HG02970 (cell line): ENCODE data around the gene UCN2.

Experiments used
- ATAC-seq: cut with Tn5 transposase; IDR thresholded peaks from one replicate; pipeline ENCODE4 v1.9.1; 2021; ENCODE audit warnings: mild to moderate bottlenecking, moderate library complexity, moderate number of reproducible peaks; ENCODE audit not compliant: unreplicated experiment, low FRiP score

UCN2 gene, protein sequence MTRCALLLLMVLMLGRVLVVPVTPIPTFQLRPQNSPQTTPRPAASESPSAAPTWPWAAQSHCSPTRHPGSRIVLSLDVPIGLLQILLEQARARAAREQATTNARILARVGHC

DNA sequence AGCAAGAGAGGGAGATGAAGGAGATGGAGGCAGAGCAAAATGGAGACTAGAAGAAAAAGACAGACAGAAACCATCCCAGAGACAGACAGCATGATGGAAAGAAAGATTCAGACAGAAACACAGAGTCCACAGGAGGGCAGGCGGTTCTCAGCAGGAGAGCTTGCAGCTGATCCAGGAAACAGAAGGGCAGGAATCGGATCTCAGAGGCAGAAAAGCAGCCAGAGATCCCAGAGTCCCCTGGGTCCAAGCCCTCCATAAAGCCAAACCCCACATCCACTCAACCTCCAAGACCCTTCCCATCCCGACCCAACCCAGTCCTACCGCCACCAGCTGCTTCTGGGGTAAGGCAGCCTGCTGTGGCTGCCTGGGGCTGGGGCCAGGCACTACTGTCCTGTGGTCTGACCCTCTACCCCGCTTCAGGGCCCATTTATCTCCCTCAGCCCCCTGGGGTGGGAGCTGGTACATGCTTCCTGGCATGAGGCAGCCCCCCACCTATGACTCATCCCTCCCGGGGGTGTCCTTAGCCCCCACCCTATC, at the start of gene UCN2:
Gene UCN2 (minus strand): TSS at position 400 of the 537 bp plus-strand sequence. CDS start 657 bp downstream, outside the sequence.
- no peak for ATAC-seq

DNA sequence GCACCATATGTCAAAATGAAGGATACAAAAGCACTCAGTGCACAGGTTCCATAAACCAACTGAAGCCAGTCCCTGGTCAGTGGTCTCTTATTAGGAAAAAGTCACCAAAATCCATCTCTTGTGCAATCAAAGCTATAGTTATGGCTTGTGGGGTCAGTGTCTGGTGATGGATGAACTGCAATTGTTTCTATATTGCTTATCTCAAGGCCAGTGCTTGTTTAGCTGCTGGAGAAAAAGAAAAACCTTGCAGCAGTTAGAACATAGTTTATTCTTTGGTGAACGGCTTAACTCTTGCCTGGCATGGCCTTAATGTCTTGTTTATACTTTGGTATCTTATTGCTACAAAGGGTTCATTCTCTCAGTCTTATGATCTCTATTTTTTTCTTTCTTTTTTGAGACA, 48.7 kb upstream of the UCN2 start:
- ATAC-seq = no peak

DNA sequence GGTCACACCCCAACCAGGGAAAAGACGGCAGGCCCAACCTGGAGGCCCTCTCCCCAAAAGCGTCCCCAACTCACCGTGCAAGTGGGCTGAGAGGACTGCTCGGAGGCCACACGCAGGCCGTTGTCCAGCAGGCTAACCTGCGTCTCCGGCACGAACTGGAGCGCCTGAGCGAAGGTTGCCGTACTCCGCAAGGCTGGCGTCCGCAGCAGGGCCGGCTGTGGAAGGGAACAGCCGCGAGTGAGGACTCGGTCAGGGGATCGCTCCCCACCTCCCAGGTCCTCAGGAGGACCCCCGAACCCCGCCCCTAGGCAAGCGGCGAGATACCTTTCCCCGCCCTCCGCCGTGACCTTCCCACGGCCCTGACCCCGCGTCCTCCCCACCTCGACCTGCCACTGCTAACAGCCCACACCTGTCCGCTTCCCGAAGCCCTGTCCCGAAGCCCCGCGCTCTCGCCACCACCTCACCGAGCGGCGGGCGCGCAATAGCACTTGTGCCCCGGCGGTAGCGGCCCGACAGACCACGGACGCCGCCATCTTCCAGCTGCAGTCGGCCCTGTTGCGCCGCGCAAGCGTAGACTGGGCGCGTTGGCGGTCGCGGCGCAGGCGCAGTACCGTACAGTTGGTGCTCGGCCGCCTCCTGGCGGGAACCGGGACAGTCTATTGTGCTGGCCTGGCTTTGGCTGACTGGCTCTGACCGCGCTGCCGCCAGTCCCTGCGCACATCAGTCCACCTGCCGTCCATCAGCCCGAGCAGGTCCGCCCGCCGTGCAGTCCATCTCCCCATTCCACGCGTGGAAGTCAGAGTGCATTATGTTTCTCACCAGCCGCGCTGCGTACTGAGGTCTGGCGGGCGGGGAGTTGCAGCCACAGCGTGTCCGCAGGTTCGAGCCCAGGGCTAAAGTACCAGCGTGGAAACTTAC, 45.8 kb upstream of the UCN2 start, which contains the start of gene UQCRC1:
Gene UQCRC1 (minus strand): TSS at position 559 of the 918 bp plus-strand sequence. CDS start 26 bp downstream, at position 533.
- peak; percentile 97 for ATAC-seq

DNA sequence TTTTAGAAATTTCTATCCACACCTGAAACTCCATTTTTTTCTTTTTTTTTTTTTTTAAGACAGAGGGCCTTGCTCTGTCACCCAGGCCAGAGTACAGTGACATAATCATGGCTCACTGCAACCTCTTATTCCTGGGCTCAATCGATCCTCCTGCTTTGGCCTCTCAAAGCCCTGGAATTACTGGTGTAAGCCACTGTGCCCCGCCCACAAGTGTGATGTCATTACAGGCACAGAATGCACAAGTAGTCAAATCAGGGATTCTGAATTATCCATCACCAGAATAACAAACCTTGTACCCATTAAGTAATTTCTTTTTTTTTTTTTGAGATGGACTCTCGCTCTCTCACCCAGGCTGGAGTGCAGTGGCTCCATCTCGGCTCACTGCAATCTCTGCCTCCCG, 43.9 kb upstream of the UCN2 start:
- ATAC-seq = no peak

DNA sequence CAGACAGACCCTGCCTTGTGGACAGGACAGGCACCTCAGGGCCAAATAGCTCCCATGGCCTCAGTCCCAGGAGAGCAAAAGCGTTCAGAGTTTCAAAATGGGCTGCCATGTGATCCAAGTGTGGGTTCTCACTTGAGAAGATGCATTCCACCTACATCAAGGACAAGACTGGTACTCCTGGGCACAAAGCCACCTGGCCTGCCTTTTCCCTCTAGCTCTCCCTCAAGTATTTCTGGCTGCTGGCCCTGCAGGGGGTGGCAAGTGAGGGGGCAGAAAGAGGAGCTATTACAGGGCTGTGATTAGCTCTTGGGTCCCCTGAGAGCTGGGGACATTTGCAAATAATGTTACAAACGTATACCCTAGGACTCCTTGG, 38.0 kb upstream of the UCN2 start:
- no peak for ATAC-seq

DNA sequence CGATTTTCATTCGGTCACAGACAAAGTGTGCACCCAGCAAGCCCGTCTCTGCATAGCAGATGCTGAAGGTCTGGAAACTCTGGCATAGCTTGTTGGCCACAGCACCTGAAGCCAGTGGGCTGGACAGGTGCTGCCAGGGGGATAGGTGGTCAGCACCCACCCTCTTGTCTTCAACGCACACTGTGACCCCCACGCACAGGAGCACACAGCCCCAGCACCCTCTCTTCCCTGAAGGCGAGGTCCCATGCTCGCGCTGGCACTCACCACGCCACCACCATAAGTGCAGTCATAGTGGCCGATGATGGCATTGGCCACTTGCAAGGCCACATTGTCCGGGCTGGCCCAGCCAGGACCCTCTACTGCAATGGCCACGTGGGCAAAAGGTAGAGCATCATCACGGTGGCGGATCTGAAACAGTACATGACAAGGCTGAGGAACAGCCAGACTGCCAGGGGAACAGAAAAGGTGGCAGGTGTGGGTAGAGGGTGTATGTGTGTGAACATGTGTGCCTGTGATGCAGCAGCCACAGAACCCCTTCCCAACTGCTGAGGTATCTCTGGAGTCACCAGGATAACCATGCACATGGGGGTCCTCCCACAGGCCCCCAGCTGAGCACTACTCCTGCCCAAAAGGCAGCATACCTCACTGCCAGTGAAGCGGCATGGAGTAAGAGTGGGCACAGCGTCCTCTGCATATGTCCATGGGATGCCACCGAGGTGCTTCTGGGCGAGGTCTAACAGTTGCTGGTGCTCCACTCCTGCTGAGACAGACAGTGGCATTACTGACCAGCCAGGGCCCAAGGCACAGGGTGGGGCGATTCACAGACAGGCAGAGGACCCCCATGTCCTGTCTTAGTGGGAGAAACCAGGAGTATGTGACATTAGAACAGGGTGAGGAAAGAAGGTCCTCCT, 37.4 kb upstream of the UCN2 start:
- no peak for ATAC-seq

DNA sequence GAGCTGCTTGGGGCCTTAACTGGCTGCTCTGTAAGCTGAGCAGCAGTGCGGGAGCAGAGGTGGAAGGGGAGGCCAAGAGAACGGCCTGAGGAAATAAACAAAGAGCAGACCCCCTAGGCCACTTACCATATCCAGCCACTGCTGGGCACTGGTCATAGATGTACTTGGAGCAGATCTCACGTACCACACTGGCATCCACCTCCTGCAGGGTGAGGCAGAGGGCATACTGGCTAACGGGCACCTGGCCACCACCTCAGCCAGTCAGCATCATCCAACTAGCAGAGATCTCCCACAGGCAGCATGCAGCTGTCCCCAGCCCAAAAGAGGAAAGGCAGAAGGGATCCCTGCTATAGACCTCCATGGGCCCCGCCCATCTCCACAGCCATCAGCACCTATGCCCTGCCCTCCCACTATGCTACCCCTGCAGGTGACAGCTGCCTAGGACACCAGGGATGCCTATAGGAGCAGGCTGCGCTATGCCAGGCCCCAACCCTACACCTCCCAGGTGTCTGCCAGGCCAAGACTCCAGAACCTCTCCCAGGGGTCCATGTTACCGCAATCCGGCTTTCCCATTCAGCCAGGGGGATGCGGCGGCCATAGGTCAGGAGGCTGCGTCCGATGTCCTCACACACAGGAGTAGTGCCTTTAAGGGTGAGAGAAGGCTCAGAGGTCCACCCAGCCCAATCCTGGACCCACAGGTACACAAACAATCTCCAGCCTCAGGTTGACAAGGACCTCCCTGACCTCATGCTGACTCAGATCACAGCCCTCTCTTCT, 36.1 kb upstream of the UCN2 start:
- no peak for ATAC-seq

DNA sequence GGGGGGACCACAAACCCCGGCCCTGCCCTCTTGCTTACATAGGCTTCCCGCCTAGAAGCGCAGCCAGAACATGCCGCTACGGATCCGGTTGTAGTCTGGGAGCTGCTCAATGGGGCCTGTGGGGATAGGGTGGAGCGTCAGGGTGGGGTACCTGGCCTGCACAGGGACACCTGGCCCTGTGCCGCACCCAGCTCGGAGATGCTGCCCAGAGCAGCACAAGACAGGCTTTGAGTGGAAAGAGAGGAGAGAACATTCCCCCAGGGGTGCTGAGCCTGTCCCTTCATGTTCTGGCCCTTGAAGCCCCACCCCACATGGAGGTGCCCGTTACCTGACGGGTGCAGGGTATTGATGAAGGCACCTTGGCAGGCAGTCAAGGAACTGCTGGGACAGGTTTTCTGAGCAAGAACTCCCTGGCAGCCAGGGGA, 35.5 kb upstream of the UCN2 start:
- ATAC-seq = no peak

DNA sequence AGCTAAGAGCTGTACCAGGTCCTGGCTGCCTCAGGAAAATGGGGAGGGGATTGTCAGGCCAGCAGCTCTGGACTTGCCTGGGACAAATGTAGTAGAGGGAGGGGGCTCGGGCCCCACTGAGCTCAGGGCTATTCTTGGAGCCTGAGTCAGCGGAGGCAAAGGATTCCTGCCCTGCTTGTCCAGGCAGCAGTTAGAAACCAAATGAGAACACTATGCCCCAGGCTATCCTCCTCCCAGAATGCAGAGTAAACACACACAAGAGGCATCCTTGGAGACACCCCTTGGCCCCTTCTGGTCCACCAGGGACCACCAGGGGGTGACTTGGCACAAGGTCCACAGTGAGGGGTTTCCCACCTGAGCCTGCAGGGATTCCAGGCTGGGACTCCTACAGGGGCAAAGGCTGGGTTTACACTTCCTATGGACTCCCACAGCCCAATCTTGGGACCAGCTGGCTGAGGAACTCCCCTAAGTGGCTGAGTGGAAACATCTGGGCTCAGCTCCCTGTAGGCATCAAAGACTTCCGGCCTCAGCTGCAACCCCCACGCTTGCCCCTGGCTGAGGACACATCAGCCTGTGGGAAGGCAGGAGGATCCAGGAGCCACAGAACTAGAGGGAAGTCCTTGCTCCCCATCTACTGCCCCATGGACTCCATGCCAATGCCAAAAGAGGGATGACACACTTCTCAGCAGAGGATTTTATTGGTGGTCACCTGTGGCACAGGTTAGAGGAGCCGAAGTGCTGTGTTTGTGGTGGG, 34.9 kb upstream of the UCN2 start:
- no peak for ATAC-seq

DNA sequence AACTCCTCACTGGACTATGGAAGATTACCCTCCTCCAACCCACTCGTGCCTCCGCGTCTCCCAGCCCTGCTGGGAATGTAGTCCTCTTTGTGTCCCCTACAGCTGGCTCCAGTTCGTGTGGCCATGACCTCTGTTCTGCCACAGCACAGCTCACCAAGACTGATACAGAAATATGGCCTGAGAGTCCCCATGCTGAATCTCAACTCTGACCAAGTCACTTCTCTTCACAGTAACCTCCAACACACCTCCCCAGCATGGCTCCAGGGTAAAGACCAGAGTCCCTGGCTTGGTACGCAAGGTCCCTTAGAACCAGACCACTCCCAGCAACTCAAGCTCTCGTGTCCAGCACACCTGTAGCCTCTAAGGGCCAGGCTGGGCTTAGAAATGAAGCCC, 33.8 kb upstream of the UCN2 start:
- no peak for ATAC-seq

DNA sequence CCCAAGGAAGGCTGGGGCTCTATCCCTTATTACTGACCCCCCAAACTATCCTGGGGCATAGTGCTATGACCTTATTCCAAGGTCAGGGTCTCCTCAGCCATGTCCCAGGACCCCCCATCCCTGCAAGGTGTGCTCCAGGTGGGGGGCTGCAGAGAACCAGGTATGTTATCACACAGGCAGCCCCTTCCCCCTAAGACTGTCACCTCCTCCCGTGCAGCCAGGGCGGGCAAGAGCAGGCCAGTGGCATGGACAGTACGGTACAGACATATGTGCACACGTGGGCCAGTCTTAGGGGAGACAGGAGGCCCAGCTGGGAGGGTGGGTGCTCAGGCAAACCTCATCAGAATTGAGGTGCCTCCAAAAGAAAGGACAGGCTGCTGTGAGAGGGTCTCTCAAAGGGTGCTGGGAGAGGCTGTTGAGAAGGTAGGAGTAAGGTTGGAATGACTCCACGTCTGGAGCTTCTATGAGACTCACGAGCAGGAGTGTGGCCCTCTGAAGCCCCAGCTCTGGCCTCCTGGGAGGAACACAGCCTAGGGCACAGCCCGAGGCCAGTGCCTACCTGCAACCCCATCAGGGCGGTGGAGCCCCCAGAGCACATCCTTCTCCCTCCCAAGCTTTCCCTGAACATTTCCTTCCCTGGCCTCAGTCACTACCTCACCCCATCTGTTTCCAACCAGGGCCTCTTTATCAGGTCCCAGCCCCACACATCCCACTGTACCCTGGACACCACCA, 33.3 kb upstream of the UCN2 start:
- no peak for ATAC-seq

DNA sequence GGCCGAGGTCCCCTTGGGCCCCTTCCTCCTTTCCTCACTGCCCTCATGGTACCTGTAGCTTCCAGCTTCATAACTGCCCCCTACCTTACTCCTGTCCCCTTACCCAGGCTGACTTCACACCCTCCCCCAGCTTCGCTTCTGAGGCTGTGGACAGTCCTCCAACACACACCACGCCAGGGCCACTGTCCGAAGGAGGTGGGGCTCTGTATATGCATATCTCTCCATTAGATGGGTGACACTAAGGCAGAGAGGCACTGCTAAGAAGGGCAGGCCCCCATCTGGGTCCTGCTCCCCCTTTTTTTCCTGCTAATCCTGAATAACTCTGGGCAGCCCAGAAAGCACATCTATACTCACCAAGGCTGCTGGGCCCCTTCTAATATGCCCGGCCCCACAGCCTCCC, 32.6 kb upstream of the UCN2 start:
- no peak for ATAC-seq

DNA sequence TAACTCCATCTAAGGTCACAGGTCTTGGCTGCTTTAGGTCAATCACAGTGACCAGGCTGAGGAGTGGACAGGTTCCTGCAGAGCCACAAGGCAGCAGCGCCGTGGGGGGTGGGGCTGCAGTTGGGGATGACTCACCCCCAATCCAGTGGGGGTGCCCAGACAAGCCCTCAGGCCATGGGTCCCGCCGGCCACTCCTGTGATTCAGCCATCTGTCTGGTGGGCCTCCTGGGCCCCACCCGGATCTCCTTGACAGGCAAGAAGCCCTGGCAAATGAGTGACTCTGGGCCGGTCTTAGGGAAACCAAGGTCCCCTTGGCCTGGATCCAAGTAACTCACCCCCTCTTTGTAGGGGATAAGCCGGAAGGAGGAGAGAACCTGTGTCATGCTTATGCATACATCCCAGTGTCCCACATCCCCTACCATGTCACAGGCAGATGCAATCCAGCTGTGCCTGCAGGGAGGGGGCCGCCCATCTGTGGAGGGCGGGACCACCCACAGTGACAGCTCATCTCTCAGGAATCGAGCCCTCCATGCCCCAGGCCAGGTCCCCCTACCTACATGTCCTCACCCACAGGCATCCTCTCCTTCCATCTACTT, 32.0 kb upstream of the UCN2 start:
- no peak for ATAC-seq

DNA sequence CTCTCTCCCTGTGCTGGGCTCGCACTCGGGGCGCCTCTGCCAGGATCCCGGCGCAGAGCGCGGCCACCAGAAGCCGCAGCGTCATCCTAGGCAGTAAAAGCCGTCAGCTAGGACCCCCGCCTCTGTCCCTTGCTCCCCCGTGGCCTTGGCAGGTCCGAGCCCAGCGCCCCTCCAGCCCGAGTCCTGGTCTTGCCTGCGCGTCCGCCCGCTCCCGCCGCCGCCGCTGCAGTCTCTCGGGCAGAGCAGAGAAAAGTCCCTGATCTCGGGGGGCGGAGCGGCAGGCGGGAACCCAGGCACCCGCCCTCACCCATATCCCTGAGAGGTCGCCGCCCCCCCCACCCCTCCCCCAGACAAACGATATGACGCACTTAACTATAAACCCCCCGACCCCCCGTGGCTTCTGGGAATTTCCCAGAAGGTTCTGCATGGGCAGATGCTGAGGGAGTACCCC, 31.5 kb upstream of the UCN2 start, which contains the start of gene COL7A1:
Gene COL7A1 (minus strand): TSS at position 255 of the 451 bp plus-strand sequence. CDS start 170 bp downstream, at position 85.
- ATAC-seq = no peak

DNA sequence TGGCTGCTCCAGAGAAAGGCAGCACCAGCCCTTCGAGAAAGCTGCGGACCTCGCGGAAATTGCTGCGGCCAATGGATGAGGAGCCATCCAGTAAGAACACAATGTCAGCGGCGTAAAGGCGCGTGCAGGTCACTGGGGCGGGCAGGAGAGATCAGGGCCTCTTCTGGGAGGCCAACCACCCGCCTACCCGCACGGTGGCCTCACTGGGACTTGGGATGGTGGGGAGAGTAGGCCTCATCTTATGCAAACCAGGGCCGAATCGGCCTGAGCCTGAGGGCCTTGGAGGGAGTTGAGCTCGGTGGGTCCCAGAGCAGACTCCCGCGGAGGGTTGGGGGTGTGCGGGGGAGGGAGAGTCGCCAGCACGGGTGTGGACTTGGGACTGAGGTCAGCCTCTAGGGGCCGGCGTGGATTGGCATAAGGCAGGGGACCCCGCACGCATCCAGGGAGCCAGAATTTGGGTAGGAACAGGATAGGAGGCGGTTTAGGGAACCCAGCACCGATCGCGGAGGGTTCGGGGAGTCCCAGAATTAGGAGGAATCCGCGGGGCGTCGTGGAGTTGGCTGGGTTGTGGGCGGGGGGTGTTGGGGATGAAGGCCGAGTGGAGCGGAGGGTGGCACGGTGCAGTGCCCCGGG, 31.0 kb upstream of the UCN2 start:
- no peak for ATAC-seq

DNA sequence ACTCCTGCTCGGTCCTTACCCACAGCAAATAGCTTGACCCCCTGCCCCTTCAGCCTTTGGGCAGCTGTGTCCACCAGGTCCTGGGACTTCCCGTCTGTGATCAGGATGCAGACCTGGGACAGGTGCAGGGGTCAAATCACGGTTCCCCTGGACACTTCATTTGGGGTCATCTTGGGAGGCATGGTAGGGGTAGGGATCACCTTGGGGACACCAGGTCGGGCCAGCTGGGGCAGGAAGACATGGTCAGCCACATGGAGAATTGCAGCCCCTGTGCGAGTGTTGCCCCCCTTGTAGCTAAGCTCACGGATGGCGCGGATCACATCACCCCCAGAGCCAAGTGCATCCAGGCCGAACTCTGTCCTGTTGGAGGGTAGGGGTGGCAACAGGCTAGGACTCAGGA, 29.8 kb upstream of the UCN2 start:
- ATAC-seq = no peak

DNA sequence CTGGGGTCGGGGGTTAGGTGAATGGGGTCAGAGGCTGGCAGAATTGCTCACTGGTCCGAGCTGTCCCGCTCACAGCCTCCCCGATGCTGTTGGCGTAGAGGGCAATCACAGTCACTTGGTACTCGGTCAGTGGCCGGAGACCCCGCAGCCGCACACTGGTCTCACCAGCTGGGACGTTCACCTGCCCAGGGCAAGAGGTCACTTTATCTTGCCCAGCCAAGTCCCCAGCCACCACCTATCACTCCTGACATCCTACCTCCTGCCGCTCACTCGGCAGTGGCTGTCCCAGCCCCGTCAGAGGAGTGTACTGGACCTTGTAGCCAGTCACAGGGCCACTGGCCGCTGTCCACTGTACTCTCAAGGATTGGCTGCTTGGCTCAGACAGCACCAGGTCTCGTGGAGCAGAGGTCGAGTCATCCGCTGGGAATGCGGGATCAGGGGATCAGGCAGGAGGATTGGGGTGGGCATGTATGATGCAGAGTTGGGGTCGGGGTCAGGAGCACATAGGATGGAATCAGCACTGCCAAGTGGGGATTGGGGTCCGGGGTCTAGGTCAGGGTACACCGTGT, 29.0 kb upstream of the UCN2 start:
- ATAC-seq = no peak
